ENCODE measurements around the gene RRAS2. TPM values are rescaled to one million over a fixed set of nuclear protein-coding genes. Genes with fewer than 3 reads are reported as not detected.
"Not testable (repeated sequence)": the region's sequence is repeated elsewhere in the genome, so short reads cannot be mapped to it uniquely, and the experiment has no call there.

Gene RRAS2
- total RNA-seq (2014; rRNA removed): 159 and 182 TPM in 2 replicates
- polyA plus RNA-seq (2012): 88.8 TPM

DNA sequence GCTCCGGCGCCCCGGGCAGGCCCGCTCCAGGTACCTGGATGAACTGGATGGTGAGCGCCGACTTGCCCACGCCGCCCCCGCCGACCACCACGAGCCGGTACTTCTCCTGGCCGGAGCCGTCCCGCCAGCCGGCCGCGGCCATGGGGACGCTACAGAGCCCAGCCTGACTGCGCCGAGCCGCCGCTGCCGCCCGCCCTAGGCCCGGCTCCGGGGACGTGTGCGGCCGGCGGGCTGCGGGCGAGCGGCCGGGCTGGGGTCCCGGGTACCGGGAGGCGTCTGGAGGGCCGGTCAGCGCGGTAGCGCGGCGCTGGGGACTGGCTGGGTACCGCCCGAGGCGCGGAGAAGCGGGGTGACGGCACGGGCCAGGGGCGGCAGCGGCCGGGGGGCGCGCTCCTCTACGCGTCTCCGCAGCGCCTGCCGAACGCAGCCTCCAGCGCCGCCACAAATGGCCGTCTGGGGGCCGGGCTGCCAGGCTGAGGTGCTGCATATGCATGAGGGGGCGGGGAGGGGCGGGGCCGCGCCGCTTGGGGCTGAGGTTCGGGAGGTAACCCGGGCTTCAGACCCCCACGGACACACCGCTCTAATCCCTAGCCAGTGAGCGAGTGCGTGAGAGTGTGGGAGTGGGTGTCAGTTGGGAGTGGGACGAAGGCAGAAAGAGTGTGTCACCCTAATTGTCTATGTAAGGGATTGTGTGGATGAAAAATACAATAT is at the start of gene RRAS2:
Gene RRAS2 (minus strand): TSS at position 455 of the 711 bp plus-strand sequence. CDS start 313 bp downstream, at position 142.
- peak; percentile 70 for DNase-seq (ENCODE audit: low read depth)

DNA sequence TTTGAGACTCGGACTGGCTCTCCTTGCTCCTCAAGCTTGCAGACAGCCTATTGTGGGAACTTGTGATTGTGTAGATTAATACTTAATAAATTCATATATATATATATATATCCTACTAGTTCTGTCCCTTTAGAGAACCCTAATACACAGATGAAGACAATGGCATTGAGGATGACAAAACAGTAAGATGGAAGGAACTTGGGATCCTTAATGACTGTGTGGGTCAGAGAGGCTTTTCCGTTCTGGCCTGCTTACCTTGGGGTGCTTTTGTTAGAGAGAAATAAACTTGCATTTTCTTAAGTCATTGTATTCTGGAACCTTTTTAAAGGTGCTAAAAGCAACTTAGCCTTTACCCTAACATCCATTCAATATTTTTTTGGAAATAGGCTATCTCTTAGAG is 49.6 kb upstream of the RRAS2 start:
- DNase-seq (ENCODE audit: low read depth): no peak

DNA sequence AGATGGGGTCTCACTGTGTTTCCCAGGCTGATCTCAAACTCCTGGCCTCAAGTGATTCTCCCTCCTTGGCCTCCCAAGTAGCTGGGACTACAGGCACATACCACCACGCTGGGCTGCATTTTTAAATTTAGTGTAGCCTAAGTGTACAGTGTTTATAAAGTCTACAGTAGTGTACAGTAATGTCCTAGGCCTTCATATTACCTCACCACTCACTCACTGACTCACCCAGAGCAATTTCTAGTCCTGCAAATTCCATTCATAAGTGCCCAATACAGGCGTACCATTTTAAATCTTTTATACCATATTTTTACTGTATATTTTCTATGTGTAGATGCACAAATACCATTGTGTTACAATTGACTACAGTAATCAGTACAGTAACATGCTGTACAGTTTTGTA is 47.1 kb upstream of the RRAS2 start:
- DNase-seq (ENCODE audit: low read depth): peak; percentile 47

DNA sequence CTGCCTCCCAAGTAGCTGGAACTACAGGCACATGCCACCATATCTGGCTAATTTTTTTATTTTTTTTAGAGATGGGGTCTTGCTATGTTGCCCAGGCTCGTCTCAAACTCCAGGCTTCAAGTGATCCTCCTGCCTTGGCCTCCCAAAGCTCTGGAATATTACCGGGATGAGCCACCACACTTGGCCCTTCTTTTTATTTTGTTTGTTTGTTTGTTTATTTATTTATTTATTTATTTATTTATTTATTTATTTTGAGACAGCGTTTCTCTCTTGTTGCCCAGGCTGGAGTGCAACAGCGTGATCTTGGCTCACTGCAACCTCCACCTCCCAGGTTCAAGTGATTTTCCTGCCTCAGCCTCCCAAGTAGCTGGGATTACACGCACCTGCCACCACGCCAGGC is 44.5 kb upstream of the RRAS2 start:
- not testable (repeated sequence) for DNase-seq (ENCODE audit: low read depth)

DNA sequence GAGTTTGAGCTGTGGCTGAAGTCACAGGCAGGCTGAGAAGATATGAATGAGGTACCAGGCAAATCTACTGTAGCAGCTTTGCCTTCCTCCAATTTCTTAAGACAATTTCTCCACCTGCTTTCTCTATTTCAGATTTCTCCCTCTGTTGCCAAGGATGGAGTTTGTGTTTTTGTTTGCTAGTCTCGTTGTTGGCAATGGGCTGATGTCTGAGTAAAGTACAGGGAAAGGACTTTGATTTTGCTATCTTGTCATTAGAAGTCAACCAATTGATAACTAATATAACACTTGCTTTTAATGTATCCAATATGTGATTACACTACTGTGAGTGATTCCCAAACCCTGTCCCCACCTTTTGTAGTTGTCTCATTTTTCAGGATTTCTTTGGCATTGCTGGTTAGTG is 40.1 kb upstream of the RRAS2 start:
- DNase-seq (ENCODE audit: low read depth): no peak

DNA sequence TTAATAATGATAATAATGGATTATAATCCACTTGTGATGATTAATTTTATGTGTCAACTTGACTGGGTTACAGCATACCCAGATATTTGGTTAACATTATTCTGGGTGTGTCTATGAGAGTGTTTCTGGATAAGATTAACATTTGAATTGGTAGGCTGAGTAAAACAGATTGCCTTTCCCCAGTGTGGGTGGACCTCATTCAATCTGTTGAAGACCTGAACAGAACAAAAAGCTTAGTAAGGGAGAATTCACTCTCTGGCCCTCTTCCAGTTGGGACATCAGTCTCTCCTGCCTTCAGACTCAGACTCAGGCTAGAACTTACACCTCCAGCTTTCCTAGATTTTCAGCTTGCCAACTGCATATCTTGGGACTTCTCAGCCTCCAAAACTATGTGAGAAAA is 37.3 kb upstream of the RRAS2 start:
- DNase-seq (ENCODE audit: low read depth): no peak

DNA sequence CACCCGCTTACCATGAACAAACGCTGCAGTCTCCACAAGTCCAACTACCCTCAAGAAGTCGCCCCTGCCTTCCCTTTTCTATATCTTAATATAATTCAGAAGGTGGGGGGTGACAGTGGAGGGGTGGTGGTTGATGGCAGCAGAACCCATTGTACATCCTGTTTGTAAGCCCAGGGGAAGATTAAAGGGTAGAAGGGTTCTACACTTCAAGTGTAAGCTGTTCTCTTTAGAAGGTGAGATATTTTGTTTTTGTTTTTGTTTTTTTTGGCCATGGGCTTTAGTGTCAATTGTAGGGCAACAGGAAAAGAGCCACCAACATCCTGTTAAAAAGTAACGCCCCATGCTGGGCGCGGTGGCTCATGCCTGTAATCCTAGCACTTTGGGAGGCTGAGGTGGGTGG is 34.9 kb upstream of the RRAS2 start:
- DNase-seq (ENCODE audit: low read depth): no peak

DNA sequence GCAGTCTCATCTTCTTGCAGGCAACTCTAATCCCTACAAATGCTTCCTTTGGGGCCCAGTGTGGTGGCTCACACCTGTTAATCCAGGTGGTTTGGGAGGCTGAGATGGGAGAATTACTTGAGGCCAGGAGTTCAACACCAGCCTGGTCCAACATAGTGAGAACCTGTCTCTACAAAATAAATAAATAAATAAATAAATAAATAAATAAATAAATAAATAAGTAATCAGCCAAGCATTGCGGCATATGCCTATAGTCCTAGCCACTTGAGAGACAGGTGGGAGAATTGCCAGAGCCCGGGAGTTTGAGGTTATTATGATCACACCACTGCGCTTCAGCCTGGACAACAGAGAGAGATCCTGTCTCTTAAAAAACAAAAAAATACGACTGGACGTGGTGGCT is 34.1 kb upstream of the RRAS2 start:
- no peak for DNase-seq (ENCODE audit: low read depth)

DNA sequence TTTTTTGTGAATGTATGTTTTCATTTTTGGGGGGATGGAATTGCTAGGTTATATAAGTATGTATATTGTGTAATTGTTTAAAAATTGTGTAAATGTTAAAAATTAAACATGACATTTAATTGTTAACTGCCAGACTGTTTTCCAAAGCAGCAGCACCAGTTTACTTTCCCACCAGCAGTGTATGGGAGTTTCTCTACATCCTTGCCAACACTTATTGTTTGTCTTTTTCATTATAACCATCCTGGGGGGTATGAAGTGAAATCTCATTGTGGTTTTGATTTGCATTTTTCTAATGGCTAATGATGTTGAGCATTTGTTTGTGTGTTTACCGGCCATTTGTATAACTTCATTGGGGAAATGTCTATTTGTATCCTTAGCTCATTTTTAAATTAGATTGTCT is 31.7 kb upstream of the RRAS2 start:
- no peak for DNase-seq (ENCODE audit: low read depth)

DNA sequence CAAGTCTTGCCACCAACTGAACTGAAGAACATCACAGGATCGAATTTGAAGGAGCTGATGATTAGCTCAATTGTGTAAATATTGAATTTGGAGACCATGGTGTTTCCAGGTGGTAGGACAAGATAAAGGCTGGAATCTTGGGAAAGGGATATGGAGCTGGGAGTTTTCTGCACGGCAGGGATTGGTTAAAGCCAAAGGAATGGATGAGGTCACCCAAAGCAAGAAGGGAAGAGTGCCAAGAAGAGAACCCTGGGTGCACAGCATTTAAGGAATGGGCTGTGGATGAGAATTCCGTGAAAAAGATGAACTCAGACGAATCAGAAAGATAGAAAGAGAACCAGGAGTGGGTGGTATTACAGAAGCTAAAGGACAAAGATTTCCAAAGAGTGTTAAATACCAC is 29.4 kb upstream of the RRAS2 start:
- no peak for DNase-seq (ENCODE audit: low read depth)

DNA sequence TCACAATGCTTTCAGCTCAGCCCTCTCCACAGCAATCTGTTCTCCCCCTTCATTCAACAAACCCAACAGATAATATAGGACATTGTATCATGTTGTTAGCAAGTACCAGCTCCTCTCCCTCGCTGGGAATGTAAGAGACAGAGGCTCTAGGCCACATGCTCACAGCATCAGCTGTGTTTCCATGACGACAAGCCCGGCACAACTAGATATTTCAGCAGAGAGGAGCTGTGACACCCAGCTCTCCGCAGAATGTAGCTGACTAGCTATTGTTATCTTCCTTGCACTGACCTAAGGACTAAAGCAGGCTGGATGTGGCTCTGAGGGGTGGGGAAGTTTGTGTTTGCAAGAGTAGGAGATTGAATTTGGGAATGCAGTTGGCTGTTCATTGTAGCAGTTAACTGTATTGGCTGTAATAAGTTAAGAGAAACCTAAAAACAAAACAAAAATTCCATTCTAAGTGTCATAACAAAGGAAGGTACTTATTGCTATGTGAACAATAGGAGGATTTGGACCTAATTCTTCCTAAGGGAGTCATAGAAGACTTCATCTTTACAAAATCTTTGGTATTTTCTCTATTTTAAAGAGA is 28.0 kb upstream of the RRAS2 start:
- peak; percentile 84 for DNase-seq (ENCODE audit: low read depth)

DNA sequence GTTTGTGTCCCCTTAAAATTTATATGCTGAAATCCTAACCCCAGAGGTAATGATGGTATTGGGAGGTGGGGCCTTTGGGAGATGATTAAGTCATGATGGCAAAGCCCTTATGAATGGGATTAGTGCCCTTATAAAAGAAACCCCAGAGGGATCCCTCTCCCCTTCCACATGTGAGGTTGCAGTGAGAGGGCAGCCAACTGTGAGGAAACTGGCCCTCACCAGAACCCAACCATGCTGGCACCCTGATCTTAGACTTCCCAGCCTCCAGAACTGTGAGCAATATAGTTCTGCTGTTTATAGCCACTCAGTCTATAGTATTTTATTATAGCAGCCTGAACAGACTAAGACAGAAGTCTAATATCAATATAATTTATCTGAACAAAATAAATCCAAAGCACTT is 27.1 kb upstream of the RRAS2 start:
- no peak for DNase-seq (ENCODE audit: low read depth)

DNA sequence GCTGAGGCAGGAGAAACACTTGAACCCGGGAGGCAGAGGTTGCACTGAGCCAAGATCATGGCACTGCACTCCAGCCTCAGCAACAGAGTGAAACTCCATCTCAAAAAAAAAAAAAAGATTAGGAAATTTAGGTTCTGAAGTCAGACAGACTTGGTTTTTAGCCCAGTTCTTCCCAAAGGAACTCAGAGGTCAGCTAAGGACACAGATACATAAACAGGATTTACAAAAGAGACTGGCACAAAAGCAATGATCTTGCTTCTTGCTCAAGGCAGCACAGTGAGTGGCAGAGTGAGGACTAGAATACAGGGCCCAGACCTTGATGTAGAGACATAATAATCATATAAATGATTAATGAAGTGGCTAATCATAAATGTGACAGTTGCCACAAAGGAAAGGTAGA is 25.4 kb upstream of the RRAS2 start:
- DNase-seq (ENCODE audit: low read depth): peak; percentile 51

DNA sequence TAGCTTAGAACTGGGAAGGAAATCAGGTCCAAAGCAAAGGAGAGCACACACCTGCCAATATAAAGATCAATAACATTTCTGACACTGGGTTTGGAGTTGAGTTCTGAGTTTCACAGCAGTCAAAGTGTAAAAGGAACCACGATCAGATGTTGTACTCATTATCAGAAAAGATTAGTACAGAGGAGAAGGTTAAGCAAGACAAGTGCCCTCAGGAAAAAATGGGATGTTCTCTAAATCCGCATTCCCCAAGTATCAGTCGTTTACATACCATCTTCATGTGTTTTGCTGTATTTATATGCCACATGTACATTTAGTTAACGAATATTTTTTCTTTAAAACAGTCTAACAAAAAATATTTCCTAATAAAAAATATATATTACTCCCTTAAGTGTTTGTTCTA is 23.0 kb upstream of the RRAS2 start:
- no peak for DNase-seq (ENCODE audit: low read depth)

DNA sequence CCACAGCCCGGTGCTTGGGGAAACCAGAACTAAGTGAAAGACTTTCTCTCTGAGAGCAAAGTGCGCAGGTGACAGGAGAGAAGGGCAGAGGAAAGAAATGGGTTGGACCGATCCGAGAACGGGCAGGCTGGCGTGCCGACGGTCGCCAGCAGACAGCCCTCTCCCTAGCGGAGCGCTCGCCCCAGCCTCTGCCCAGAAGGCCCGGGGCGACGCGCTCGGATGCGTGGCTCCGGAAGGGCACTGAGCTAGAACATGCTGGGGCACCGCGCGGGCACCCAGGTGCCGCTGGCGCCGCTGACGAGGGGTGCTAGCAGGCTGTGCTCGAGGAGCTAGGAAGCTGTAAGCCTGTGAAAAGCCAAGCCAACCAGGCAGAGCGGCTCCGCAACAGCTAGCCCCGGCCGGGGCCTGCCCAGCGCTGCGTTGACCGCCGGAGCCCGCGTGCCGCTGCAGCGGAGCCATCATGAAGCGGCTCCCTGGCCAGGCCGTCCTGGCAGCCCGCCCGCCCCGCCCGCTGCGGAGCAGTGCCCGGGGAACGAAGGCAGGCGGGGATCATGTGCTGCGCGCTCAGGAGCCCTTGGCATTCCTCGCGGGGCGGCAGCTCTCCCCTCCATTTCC is 22.1 kb upstream of the RRAS2 start:
- DNase-seq (ENCODE audit: low read depth): peak; percentile 53

DNA sequence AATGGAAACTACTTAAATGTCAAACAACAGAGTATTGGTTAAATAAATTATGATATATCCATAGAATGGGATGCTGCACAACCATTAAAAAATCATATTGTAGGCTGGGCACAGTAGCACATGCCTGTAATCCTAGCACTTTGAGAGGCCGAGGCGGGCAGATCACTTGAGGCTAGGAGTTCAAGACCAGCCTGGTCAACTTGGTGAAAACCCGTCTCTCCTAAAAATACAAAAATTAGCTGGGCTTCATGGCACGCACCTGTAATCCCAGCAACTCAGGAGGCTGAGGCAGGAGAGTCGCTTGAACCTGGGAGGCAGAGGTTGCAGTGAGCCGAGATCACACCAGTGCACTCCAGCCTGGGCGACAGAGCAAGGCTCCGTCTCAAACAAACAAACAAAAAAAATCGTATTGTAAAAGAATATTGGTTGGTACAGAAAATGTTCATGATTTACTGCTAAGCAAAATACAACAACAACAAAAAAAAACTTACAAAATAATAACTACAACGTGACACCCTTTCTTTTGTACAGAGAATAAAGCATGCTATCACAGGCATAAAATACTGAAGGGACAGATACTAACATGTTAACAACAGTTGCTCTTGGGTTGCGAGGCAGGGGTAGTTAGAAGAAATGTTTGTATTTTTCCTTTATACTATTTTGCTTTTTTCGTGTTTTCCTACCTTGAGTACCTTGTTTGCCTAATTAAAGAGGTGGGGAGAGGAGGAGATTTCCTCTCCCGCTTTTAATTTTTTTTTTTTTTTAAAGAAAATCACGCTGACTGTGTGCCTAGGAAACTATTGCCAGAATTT is 21.3 kb upstream of the RRAS2 start:
- DNase-seq (ENCODE audit: low read depth): no peak

DNA sequence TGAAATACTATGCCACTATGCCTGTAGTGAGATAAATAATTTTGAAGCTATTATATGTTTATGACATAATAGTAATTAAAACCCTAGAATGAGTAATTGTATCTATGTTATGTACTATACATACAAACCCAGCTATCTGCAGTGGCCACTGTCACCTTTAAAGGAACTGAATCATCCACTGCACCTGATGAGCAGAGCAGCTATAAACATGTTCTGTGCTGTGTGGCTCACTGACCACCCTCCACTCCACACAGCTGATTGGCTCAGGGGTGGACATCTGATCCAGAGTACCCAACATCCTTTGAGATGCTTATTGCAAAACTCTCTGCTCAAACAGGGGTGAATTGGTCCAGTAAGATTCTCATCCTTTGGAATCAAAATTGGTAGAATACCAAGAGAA is 19.2 kb upstream of the RRAS2 start:
- DNase-seq (ENCODE audit: low read depth): no peak

DNA sequence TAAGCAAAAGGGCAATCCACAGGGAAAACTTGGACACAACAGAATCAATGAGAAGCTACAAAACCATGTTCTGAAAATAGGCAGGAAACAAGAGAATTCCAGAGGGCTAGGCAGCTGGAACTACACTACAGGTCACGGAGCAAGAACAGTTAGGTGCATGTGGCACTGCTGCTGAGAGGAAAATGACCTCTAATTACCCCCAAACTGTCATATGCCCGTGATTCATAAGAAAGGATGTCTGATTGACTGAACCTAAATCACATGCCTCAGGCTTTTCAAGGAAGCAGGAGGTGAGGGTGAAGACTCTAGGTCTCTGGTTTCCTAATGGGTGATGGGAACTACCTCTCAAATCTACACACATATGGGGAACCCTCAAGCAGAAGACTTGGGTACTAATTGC is 17.9 kb upstream of the RRAS2 start:
- peak; percentile 51 for DNase-seq (ENCODE audit: low read depth)

DNA sequence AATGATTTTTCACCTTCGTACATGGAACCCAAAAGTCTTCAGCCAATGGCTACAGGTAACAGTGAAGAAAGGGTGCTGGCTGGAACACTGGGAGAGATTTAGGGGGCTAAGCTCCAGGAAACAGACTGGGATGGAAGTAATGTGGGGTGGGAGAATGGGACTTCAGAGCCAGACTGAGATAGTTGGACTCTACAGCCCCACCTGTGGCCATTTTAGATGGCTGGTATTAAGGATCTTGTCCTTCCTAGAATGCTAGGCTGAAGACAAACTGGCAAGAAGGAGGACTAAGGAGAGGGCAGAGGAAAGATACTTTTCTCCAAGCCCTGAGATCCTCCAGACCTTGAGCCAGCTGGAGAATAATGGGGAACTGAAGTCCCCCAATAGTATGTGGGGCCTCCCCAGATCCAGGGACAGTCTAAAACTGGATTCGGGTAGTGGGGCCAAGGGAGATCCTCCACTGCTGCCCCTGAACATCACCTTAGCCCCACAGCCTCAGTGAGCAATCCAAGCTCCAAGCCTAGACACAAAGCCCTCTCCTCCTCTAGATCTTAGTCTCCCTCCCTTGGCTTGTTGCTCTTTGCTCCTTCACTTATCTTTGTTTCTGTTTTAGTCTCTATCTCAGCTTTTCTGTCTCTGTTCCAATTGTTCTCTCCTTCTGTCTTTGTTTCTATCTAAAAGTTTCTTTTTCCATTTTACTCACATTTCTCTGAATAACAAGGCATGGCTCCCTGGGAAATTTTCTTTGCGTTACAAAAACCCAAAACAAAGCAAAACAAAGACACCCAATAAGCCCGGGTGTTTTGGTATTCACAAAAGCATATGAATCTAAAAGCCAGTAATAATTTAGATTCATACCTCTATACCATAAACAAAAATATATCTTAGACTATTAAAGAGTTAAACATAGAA is 16.2 kb upstream of the RRAS2 start:
- no peak for DNase-seq (ENCODE audit: low read depth)

DNA sequence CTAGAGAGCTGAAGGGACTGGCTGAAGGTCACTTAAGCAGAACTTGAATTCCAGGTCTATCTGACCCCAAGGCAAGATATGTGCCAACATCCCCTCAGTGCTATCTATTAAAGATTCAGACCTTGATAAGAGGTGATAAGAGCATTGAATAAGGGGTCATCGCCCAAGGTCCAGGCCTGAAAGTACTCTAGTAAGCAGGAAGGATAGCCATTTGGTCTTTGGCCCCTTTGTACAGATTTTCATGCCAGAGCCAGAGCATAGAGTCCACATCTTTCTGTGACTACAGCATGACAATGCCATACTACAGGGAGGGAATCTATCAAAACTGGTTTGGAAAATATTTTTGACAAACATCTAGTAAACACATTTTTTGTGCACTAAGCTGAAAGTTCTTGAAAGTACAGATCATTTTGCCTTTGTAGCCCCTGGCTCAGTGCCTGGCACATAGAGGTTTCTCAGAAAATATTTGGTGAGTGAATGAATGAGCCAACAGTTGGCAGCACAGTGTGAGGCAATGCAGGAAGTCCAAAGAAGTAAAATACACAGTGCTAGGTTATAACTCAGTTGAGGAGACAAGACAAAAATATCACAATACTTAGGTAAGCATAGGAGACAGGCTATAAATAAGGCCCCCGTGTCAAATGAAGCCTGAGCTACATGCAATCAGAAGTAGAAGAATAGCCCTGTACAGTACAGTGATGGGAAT is 15.1 kb upstream of the RRAS2 start:
- peak; percentile 60 for DNase-seq (ENCODE audit: low read depth)

DNA sequence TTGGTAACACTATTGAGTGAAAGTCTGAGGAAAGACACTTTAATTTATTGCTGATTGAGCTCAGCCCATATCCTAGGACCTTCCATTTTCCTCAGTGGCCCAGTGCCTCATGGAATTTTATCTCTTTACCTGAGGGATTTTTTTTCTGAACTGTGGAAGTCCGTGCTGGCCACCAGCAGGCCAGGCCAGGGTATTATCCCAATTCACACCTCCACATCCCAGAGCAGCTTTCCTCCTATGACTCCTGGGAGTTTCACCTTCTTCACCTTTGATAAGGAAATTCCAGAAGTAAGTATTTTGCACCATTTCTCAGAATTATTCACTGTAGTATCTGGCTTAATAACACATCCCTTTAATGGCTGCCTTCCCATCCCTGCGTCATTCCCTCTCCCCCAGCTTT is 13.0 kb upstream of the RRAS2 start:
- DNase-seq (ENCODE audit: low read depth): no peak
